Measurements from ENCODE around the gene TEDC1.

- TF ChIP-seq ARNTL (CRISPR knock-in tag; IDR thresholded peaks at IDR 0.05; ENCODE audit: borderline replicate concordance, low read depth) (no peak), ZNF565 (CRISPR knock-in tag; conservative IDR thresholded peaks at IDR 0.05; ENCODE audit: low read depth) (no peak), PATZ1 (CRISPR knock-in tag; IDR thresholded peaks at IDR 0.05; ENCODE audit: borderline replicate concordance) (no peak), ZC3H10 (CRISPR knock-in tag; IDR thresholded peaks at IDR 0.05) (no peak)
Measured at GRCh38 chr14:105452963-105453362, 38.1 kb upstream of the TEDC1 start.

Measured in SK-N-SH treated with all-trans-retinoic acid at 6 μM for 48 hours (cell line).